Osteoblast (primary cell): ENCODE results near the gene RAB36. TPM values are rescaled to one million over a fixed set of nuclear protein-coding genes. Genes with fewer than 3 reads are reported as not detected.

Source experiments
- DNase-seq: peaks from one replicate; pipeline ENCODE4 v3.0.0; 2011; ENCODE audit warnings: low spot score, mixed read lengths; ENCODE audit not compliant: insufficient read length; ENCODE audit errors: missing footprints
- H2AFZ ChIP-seq: 2 replicates; pipeline ENCODE4 v1.6.0; 2011; ENCODE audit warnings: mild to moderate bottlenecking, low read length
- H3K27ac ChIP-seq: 2 replicates; pipeline ENCODE4 v1.5.1; 2011; ENCODE audit warnings: mild to moderate bottlenecking, low read depth, low read length, moderate library complexity
- H3K27me3 ChIP-seq: 2 replicates; pipeline ENCODE4 v1.6.0; 2012; ENCODE audit warnings: mild to moderate bottlenecking, control low read depth, inconsistent platforms, low read length, moderate library complexity; ENCODE audit not compliant: insufficient read depth
- H3K36me3 ChIP-seq: 2 replicates; pipeline ENCODE4 v1.5.1; 2011; ENCODE audit warnings: mild to moderate bottlenecking, low read length, control low read depth, moderate library complexity; ENCODE audit not compliant: insufficient read depth
- H3K4me1 ChIP-seq: 2 replicates; pipeline ENCODE4 v1.5.1; 2011; ENCODE audit warnings: mild to moderate bottlenecking, low read length, control low read depth, moderate library complexity; ENCODE audit not compliant: insufficient read depth
- H3K4me2 ChIP-seq: 2 replicates; pipeline ENCODE4 v1.6.0; 2011; ENCODE audit warnings: mild to moderate bottlenecking, low read length; ENCODE audit not compliant: insufficient read depth
- H3K4me3 ChIP-seq: fragments of 200-600 bp; sonication (generic); 3 replicates; pipeline ENCODE4 v1.5.1; 2012; ENCODE audit warnings: mild to moderate bottlenecking, low read length, inconsistent platforms; ENCODE audit not compliant: insufficient read depth
- H3K79me2 ChIP-seq: 2 replicates; pipeline ENCODE4 v1.6.0; 2012; ENCODE audit warnings: mild to moderate bottlenecking, low read length, control low read depth, inconsistent platforms; ENCODE audit not compliant: insufficient read depth
- H3K9me3 ChIP-seq: 2 replicates; pipeline ENCODE4 v1.5.1; 2011; ENCODE audit warnings: low read depth, low read length, control low read depth
- H4K20me1 ChIP-seq: 2 replicates; pipeline ENCODE4 v1.6.0; 2012; ENCODE audit warnings: mild to moderate bottlenecking, low read length, control low read depth; ENCODE audit not compliant: insufficient read depth
- total RNA-seq: library from RNA; depleted of rRNA; stranded (reverse); fragments of >200 nt; gene quantifications from 2 replicates; pipeline ENCODE4 v1.2.3, GENCODE V29; 2012
- TF ChIP-seq, protein P1 (sequence below): IDR thresholded peaks from 2 replicates; pipeline ENCODE4 v1.5.1; 2011; ENCODE audit warnings: mild to moderate bottlenecking, low read depth, low read length, moderate library complexity; ENCODE audit errors: extremely low read depth

Gene RAB36
- total RNA-seq, 1 donor: 7.6 TPM

DNA sequence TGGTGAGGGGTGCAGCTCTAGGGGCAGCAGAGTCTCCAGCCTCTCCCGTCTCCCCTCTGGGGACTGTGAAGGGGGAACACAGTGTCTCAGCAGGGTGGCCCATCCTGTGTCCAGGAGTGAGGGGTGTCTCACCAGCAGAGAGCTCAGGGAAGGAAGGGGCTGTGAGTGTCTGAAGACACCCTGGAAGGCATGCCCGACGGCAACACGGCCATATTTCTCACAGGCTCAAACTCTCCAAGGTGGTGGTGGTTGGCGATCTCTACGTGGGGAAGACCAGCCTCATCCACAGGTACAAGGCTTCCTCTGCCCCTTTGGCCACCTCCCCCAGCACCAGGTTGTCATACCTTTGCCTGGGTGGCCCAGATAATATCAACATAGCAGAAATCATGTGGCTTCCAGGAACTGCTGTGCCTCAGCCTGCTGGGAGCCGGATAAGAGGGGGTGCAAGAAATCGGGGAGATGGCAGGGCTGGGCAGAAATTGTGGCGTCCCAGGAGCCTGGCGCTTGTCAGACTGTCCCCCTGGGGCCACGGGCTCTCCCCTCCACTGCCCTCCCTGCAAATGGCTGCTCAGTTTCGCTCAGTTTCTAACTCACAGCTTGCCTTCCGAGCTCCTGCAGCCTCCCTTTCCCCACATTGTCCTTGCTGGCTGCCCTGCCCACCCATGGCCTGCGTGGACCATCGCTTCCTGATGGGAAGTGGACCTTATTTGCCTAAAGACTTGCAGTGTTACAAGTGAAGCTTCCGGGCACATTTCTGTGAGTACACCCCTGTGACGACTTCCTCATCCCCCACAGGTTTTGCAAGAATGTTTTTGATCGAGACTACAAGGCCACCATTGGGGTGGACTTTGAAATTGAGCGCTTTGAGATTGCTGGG, 7.2 kb downstream of the RAB36 start:
- peak; percentile 57 for DNase-seq
- no peak overlapping the region for H3K4me2 ChIP-seq
- H3K27me3 ChIP-seq: no peaks in the 10 kb centered on the region
- H4K20me1 ChIP-seq: peaks cover 8% of the 10 kb centered on the region
- H3K4me1 ChIP-seq: peaks cover 4% of the 10 kb centered on the region
- H3K36me3 ChIP-seq: no peaks in the 10 kb centered on the region
- no peak overlapping the region for H3K27ac ChIP-seq
- TF ChIP-seq, protein P1, sequence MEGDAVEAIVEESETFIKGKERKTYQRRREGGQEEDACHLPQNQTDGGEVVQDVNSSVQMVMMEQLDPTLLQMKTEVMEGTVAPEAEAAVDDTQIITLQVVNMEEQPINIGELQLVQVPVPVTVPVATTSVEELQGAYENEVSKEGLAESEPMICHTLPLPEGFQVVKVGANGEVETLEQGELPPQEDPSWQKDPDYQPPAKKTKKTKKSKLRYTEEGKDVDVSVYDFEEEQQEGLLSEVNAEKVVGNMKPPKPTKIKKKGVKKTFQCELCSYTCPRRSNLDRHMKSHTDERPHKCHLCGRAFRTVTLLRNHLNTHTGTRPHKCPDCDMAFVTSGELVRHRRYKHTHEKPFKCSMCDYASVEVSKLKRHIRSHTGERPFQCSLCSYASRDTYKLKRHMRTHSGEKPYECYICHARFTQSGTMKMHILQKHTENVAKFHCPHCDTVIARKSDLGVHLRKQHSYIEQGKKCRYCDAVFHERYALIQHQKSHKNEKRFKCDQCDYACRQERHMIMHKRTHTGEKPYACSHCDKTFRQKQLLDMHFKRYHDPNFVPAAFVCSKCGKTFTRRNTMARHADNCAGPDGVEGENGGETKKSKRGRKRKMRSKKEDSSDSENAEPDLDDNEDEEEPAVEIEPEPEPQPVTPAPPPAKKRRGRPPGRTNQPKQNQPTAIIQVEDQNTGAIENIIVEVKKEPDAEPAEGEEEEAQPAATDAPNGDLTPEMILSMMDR: no peak
- no peak overlapping the region for H3K4me3 ChIP-seq
- no peak overlapping the region for H2AFZ ChIP-seq
- H3K79me2 ChIP-seq: no peaks in the 10 kb centered on the region
- no peaks in the 10 kb centered on the region for H3K9me3 ChIP-seq

DNA sequence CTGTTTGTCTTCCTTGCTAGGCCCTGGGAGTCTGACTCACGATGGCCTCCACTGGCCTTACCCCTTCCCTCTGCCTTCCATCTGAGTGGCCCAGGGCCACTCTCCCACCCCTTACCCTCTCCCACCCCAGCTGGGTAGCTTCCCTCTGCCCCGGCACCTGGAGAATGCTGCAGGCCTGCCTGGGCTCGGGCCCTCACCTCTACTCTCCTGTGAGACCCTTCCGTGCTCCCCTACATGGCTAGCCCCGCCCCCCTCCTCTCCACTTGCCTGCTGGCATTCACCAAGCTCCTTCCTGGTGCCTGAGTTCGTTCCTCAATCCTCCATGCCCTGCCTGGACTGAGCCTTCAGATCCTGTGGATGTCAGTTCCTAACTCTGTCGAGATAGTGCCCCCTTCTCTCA, 8.7 kb downstream of the RAB36 start:
- Histone ChIP-seq H2AFZ (no peak overlapping the region), H3K27ac (no peak overlapping the region), H3K4me2 (no peak overlapping the region), H3K4me1 (no peaks in the 10 kb centered on the region), H3K27me3 (no peaks in the 10 kb centered on the region), H4K20me1 (no peaks in the 10 kb centered on the region), H3K9me3 (no peaks in the 10 kb centered on the region), H3K4me3 (no peak overlapping the region), H3K79me2 (no peaks in the 10 kb centered on the region), H3K36me3 (no peaks in the 10 kb centered on the region)
- DNase-seq: peak; percentile 60
- TF ChIP-seq, protein P1: no peak

DNA sequence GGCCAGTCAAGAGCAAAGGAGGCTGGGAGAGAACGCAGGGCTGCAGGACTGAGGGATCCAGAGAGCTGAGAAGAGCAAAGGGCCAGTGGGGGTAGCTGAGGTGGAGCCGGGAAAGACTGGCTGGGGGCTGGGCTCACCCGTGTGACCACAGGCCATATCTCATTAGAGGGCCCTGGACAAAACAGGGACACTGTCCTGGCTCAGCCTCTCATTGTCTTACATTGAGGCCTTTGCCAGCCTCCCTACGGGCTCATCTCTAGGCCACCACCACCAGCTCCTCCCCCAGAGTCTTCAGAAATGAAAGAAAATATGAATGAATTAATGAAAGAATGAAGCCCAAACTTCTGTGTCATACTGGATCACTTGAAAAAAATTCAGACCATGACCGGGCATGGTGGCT, 9.2 kb downstream of the RAB36 start:
- no peak for DNase-seq
- Histone ChIP-seq H3K9me3 (no peaks in the 10 kb centered on the region), H3K27me3 (no peaks in the 10 kb centered on the region), H4K20me1 (no peaks in the 10 kb centered on the region), H3K4me3 (no peak overlapping the region), H3K27ac (no peak overlapping the region), H3K79me2 (no peaks in the 10 kb centered on the region), H3K36me3 (no peaks in the 10 kb centered on the region), H2AFZ (no peak overlapping the region), H3K4me1 (no peaks in the 10 kb centered on the region), H3K4me2 (no peak overlapping the region)
- TF ChIP-seq, protein P1: no peak

DNA sequence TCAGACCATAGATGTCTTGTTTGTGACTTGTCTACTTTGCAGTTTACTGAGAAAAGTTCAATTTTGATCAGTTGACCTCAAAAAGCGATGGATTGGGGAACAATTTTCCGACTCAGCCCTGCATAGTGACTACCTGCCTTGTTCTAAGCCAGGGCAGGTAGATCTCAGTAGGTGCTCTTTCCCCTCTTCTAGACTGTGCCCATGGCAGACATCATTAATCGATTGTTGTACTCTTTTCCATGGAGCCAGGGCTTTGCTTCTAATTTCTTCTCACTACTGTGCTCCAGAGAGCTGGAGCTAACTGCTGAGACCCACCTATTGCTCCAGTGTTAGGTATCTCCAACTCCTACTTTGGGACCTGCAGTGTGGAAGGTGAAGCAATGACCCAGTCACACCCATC, 9.9 kb downstream of the RAB36 start:
- no peak for DNase-seq
- H3K4me3 ChIP-seq: no peak overlapping the region
- no peaks in the 10 kb centered on the region for H4K20me1 ChIP-seq
- TF ChIP-seq, protein P1: no peak
- H3K27ac ChIP-seq: no peak overlapping the region
- no peaks in the 10 kb centered on the region for H3K4me1 ChIP-seq
- H3K79me2 ChIP-seq: no peaks in the 10 kb centered on the region
- H2AFZ ChIP-seq: no peak overlapping the region
- H3K27me3 ChIP-seq: no peaks in the 10 kb centered on the region
- no peaks in the 10 kb centered on the region for H3K36me3 ChIP-seq
- no peak overlapping the region for H3K4me2 ChIP-seq
- no peaks in the 10 kb centered on the region for H3K9me3 ChIP-seq
